HEK293 (cell line): Measurements from ENCODE around the gene SLC66A1.
A peak's percentile ranks its signal among the peaks of the same experiment; 100 is the strongest.

Experiments used
- CTCF ChIA-PET: fragments of 350-600 bp; formaldehyde crosslinking; extraction: SDS; loops from one replicate; lab custom pipeline; 2021; ENCODE audit warnings: antibody characterized with exemption; lab: Yijun Ruan, JAX
- POLR2A ChIA-PET: fragments of 300-600 bp; formaldehyde crosslinking; extraction: SDS; loops from one replicate; lab custom pipeline; 2020; ENCODE audit warnings: antibody characterized with exemption, inconsistent platforms; lab: Yijun Ruan, JAX
- H3K27ac ChIP-seq: fragments of 200-500 bp; sonication (Bioruptor generic); 2 replicates; pipeline ENCODE4 v1.5.1; 2014; ENCODE audit warnings: low read depth, low read length, control low read depth, inconsistent platforms; ENCODE audit errors: extremely low read depth
- H3K36me3 ChIP-seq, 2 experiments: fragments of 200-500 bp in 1 of 2; sonication (Bioruptor generic) in 1 of 2; 1 replicate in 1 of 2; 2 replicates in 1 of 2; pipeline ENCODE4 v1.5.1; 2014 to 2017; ENCODE audit warnings: inconsistent platforms in 2 of 2, low read length in 2 of 2; ENCODE audit not compliant: control insufficient read depth in 2 of 2, insufficient read depth in 1 of 2
- H3K4me1 ChIP-seq: fragments of 200-500 bp; sonication (Bioruptor generic); 2 replicates; pipeline ENCODE4 v1.5.1; 2014; ENCODE audit warnings: mild to moderate bottlenecking, low read length, inconsistent platforms; ENCODE audit not compliant: control insufficient read depth, insufficient read depth
- H3K4me3 ChIP-seq: 2 replicates; pipeline ENCODE4 v1.5.1; 2011; ENCODE audit warnings: low read depth, mild to moderate bottlenecking, control low read depth, low read length, moderate library complexity
- H3K9me3 ChIP-seq: fragments of 200-500 bp; sonication (Bioruptor generic); 2 replicates; pipeline ENCODE4 v1.5.1; 2014; ENCODE audit warnings: low read depth, low read length, inconsistent platforms; ENCODE audit not compliant: control insufficient read depth, insufficient read depth
- REPIN1 ChIP-seq: fragments of 450-650 bp; formaldehyde crosslinking; IDR thresholded peaks from 2 replicates; pipeline ENCODE4 v1.5.1; 2017; ENCODE audit warnings: missing biosample characterization, missing genetic modification characterization, low read depth
- SALL2 ChIP-seq: fragments of 450-650 bp; formaldehyde crosslinking; IDR thresholded peaks from 2 replicates; pipeline ENCODE4 v1.5.0; 2017; ENCODE audit warnings: missing biosample characterization, mild to moderate bottlenecking, missing genetic modification characterization, borderline replicate concordance
- ZBTB6 ChIP-seq: fragments of 450-650 bp; formaldehyde crosslinking; IDR thresholded peaks from 2 replicates; pipeline ENCODE4 v1.5.1; 2017; ENCODE audit warnings: missing biosample characterization, missing genetic modification characterization
- ZNF157 ChIP-seq: fragments of 450-650 bp; formaldehyde crosslinking; IDR thresholded peaks from 2 replicates; pipeline ENCODE4 v1.5.1; 2016; ENCODE audit warnings: missing biosample characterization, missing genetic modification characterization
- ZNF239 ChIP-seq: fragments of 450-650 bp; formaldehyde crosslinking; IDR thresholded peaks from 2 replicates; pipeline ENCODE4 v1.5.1; 2016; ENCODE audit warnings: missing biosample characterization, missing genetic modification characterization
- ZNF394 ChIP-seq: fragments of 450-650 bp; formaldehyde crosslinking; IDR thresholded peaks from 2 replicates; pipeline ENCODE4 v1.5.1; 2016; ENCODE audit warnings: missing biosample characterization, missing genetic modification characterization, mild to moderate bottlenecking, moderate library complexity, borderline replicate concordance
- ZNF398 ChIP-seq: fragments of 450-650 bp; formaldehyde crosslinking; IDR thresholded peaks from 2 replicates; pipeline ENCODE4 v1.5.1; 2017; ENCODE audit warnings: missing biosample characterization, missing genetic modification characterization
- ZNF530 ChIP-seq: fragments of 450-650 bp; formaldehyde crosslinking; IDR thresholded peaks from 2 replicates; pipeline ENCODE4 v1.5.1; 2016; ENCODE audit warnings: low read depth, missing biosample characterization, missing genetic modification characterization
- ZNF596 ChIP-seq: fragments of 450-650 bp; IDR thresholded peaks from 2 replicates; pipeline ENCODE4 v1.5.0; 2018; ENCODE audit warnings: missing biosample characterization, mild to moderate bottlenecking, missing genetic modification characterization, moderate library complexity
- ZNF600 ChIP-seq: fragments of 450-650 bp; formaldehyde crosslinking; IDR thresholded peaks from 2 replicates; pipeline ENCODE4 v1.5.1; 2016; ENCODE audit warnings: missing biosample characterization, missing genetic modification characterization
- ZNF639 ChIP-seq: fragments of 450-650 bp; formaldehyde crosslinking; IDR thresholded peaks from 2 replicates; pipeline ENCODE4 v1.5.1; 2016; ENCODE audit warnings: missing biosample characterization, missing genetic modification characterization
- ZNF670 ChIP-seq: fragments of 450-650 bp; formaldehyde crosslinking; IDR thresholded peaks from 2 replicates; pipeline ENCODE4 v1.5.1; 2016; ENCODE audit warnings: missing biosample characterization, missing genetic modification characterization, low read depth
- ZNF677 ChIP-seq: fragments of 450-650 bp; IDR thresholded peaks from 2 replicates; pipeline ENCODE4 v1.5.0; 2018; ENCODE audit warnings: missing biosample characterization, mild to moderate bottlenecking, missing genetic modification characterization, moderate library complexity
- ZNF76 ChIP-seq: fragments of 450-650 bp; formaldehyde crosslinking; IDR thresholded peaks from 2 replicates; pipeline ENCODE4; 2016; ENCODE audit warnings: low read depth, missing biosample characterization, missing genetic modification characterization, borderline replicate concordance
- ZNF837 ChIP-seq: fragments of 450-650 bp; formaldehyde crosslinking; IDR thresholded peaks from 2 replicates; pipeline ENCODE4 v1.5.1; 2016; ENCODE audit warnings: missing biosample characterization, missing genetic modification characterization
- TF ChIP-seq, protein P1 (sequence below): fragments of 450-650 bp; formaldehyde crosslinking; IDR thresholded peaks from 2 replicates; pipeline ENCODE4 v1.5.1; 2016; ENCODE audit warnings: missing biosample characterization, missing genetic modification characterization, low read depth

Gene SLC66A1

GRCh38 chr1:19360843-19361610, 48.9 kb downstream of the SLC66A1 start:
- ChIA-PET CTCF (interaction anchor here (0.7 to 1.2 kb wide), 2 partner anchors 19 to 552 kb away, joined by 3 read pairs; no protein-coding TSS in a partner anchor), POLR2A (no interaction called here)
- Histone ChIP-seq H3K4me1 (no peaks in the 10 kb centered on the region), H3K4me3 (no peak overlapping the region), H3K27ac (no peak overlapping the region), H3K9me3 (no peaks in the 10 kb centered on the region), H3K36me3 (peaks cover 4 to 32% of the 10 kb centered on the region in 2 experiments; a peak in 2 of 3 replicates)
- 0 out of 2 replicates have a peak, but pooled peaks have one; percentile 49 for TF ChIP-seq ZNF600 (tag by site-specific recombination)
- TF ChIP-seq ZNF398 (tag by site-specific recombination) = no peak
- no peak for TF ChIP-seq ZNF837 (tag by site-specific recombination)

DNA sequence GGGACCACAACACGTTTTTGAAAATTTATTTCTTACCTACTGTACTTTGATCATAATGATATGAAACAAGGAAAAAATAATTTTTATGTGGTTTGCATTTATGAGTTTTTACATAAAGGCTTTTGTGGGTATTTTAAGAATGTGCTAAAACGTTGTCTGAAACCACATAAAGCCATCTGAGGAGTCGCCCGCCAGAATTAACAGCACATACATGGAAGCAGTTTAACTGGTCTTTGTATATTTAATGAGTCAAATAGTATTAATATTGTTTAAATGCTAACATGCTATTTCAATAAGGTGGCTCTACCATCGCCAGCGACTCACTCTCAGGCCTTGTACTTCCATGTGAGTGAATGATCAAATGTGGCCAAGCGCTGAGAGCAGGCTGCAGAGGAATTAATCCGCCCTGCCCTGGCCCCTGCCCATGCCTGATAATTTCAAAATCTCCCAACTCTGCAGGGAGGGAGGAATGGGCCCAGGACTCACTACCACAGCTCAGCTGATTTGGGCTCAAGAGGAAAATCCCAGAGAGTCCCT, 49.6 kb downstream of the SLC66A1 start:
- Histone ChIP-seq H3K27ac (no peak overlapping the region), H3K4me1 (no peaks in the 10 kb centered on the region), H3K4me3 (no peak overlapping the region), H3K36me3 (peaks cover 4 to 25% of the 10 kb centered on the region in 2 experiments; a peak in 2 of 3 replicates), H3K9me3 (no peaks in the 10 kb centered on the region)
- ChIA-PET CTCF (interaction anchor here (0.6 to 1.9 kb wide), 2 partner anchors 30 to 219 kb away, joined by 3 to 4 read pairs; no protein-coding TSS in a partner anchor), POLR2A (no interaction called here)
- TF ChIP-seq ZNF677 (tag by site-specific recombination) (no peak), ZBTB6 (tag by site-specific recombination) (no peak), ZNF239 (tag by site-specific recombination) (no peak), ZNF157 (tag by site-specific recombination) (no peak), ZNF76 (tag by site-specific recombination) (no peak), REPIN1 (no peak), ZNF530 (tag by site-specific recombination) (no peak), ZNF394 (tag by site-specific recombination) (no peak), ZNF670 (no peak), ZNF639 (tag by site-specific recombination) (no peak), SALL2 (tag by site-specific recombination) (no peak), ZNF596 (tag by site-specific recombination) (no peak)
- TF ChIP-seq, protein P1, sequence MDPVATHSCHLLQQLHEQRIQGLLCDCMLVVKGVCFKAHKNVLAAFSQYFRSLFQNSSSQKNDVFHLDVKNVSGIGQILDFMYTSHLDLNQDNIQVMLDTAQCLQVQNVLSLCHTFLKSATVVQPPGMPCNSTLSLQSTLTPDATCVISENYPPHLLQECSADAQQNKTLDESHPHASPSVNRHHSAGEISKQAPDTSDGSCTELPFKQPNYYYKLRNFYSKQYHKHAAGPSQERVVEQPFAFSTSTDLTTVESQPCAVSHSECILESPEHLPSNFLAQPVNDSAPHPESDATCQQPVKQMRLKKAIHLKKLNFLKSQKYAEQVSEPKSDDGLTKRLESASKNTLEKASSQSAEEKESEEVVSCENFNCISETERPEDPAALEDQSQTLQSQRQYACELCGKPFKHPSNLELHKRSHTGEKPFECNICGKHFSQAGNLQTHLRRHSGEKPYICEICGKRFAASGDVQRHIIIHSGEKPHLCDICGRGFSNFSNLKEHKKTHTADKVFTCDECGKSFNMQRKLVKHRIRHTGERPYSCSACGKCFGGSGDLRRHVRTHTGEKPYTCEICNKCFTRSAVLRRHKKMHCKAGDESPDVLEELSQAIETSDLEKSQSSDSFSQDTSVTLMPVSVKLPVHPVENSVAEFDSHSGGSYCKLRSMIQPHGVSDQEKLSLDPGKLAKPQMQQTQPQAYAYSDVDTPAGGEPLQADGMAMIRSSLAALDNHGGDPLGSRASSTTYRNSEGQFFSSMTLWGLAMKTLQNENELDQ (tag by site-specific recombination) = no peak
